Liver (tissue), 9 donors: ENCODE data around the gene ZNF22. TPM values are rescaled to one million over a fixed set of nuclear protein-coding genes. Genes with fewer than 3 reads are reported as not detected.

Experiments
- DNase-seq: peaks from one replicate; pipeline ENCODE4 v3.0.0-alpha.2; 2017; ENCODE audit warnings: low spot score
- H3K27ac ChIP-seq, 2 donors: one replicate each; pipeline ENCODE4 v1.7.0; 2013; ENCODE audit warnings: inconsistent platforms in 2 of 2, low read length in 2 of 2, control low read depth in 1 of 2, low read depth in 1 of 2, mild to moderate bottlenecking in 1 of 2
- H3K27me3 ChIP-seq, 4 donors: one replicate each; pipeline versions ENCODE4 v1.6.1 to v1.7.0; 2013; ENCODE audit warnings: low read length in 3 of 4, inconsistent platforms in 1 of 4, mild to moderate bottlenecking in 1 of 4, moderate library complexity in 1 of 4; ENCODE audit not compliant: control insufficient read depth in 4 of 4, insufficient read depth in 4 of 4
- H3K36me3 ChIP-seq, 4 donors: one replicate each; pipeline versions ENCODE4 v1.6.1 to v1.7.0; 2013; ENCODE audit warnings: low read length in 3 of 4, mild to moderate bottlenecking in 3 of 4, low read depth in 1 of 4, moderate library complexity in 1 of 4; ENCODE audit not compliant: control insufficient read depth in 4 of 4, insufficient read depth in 3 of 4
- H3K4me1 ChIP-seq, 4 donors: one replicate each; pipeline versions ENCODE4 v1.6.1 to v1.7.0; 2013; ENCODE audit warnings: low read length in 3 of 4, mild to moderate bottlenecking in 3 of 4, moderate library complexity in 1 of 4; ENCODE audit not compliant: control insufficient read depth in 4 of 4, insufficient read depth in 4 of 4
- H3K4me3 ChIP-seq, 3 donors: one replicate each; pipeline versions ENCODE4 v1.6.1 to v1.7.0; 2013; ENCODE audit warnings: low read length in 3 of 3, control low read depth in 1 of 3, low read depth in 1 of 3, mild to moderate bottlenecking in 1 of 3
- H3K9ac ChIP-seq, 2 donors: one replicate each; pipeline ENCODE4 v1.7.0; 2013; ENCODE audit warnings: low read length in 2 of 2, mild to moderate bottlenecking in 2 of 2, moderate library complexity in 2 of 2, control low read depth in 1 of 2, low read depth in 1 of 2
- H3K9me3 ChIP-seq, 4 donors: one replicate each; pipeline versions ENCODE4 v1.6.1 to v1.7.0; 2013; ENCODE audit warnings: low read length in 3 of 4; ENCODE audit not compliant: control insufficient read depth in 4 of 4
- ATF3 ChIP-seq: IDR thresholded peaks from 2 replicates; pipeline ENCODE4 v1.6.1; 2016; ENCODE audit warnings: antibody characterized with exemption
- CTCF ChIP-seq: fragments of 150-350 bp; IDR thresholded peaks from 2 replicates; pipeline ENCODE4 v1.5.1; 2017; ENCODE audit warnings: improper control_type of control experiment, low read depth, low read length; ENCODE audit not compliant: missing input control
- EGR1 ChIP-seq, 2 donors: IDR thresholded peaks; 2 replicates each; pipeline ENCODE4 v1.6.1; 2016 to 2018; ENCODE audit warnings: antibody characterized with exemption in 2 of 2, low read depth in 2 of 2
- FOXA1 ChIP-seq: IDR thresholded peaks from 2 replicates; pipeline ENCODE4 v1.6.1; 2016; ENCODE audit warnings: antibody characterized with exemption
- FOXA2 ChIP-seq: IDR thresholded peaks from 2 replicates; pipeline ENCODE4 v1.6.1; 2016; ENCODE audit warnings: antibody characterized with exemption
- GABPA ChIP-seq, 2 donors: IDR thresholded peaks in 1 of 2; conservative IDR thresholded peaks in 1 of 2; 2 replicates each; pipeline ENCODE4 v1.6.1; 2016; ENCODE audit warnings: antibody characterized with exemption in 2 of 2, mild to moderate bottlenecking in 1 of 2, moderate library complexity in 1 of 2
- HNF4A ChIP-seq, 2 donors: conservative IDR thresholded peaks; 2 replicates each; pipeline ENCODE4 v1.6.1; 2016; ENCODE audit warnings: antibody characterized with exemption in 2 of 2, mild to moderate bottlenecking in 2 of 2
- HNF4G ChIP-seq: IDR thresholded peaks from 2 replicates; pipeline ENCODE4 v1.6.1; 2016; ENCODE audit warnings: antibody characterized with exemption
- JUND ChIP-seq, 2 donors: IDR thresholded peaks; 2 replicates each; pipeline ENCODE4 v1.6.1; 2016; ENCODE audit warnings: antibody characterized with exemption in 2 of 2
- MAX ChIP-seq: IDR thresholded peaks from 2 replicates; pipeline ENCODE4 v1.6.1; 2016; ENCODE audit warnings: antibody characterized with exemption
- NR2F2 ChIP-seq: IDR thresholded peaks from 2 replicates; pipeline ENCODE4 v1.6.1; 2016; ENCODE audit warnings: antibody characterized with exemption
- RXRA ChIP-seq, 2 donors: IDR thresholded peaks; 2 replicates each; pipeline ENCODE4 v1.6.1; 2017 to 2018; ENCODE audit warnings: antibody characterized with exemption in 2 of 2, mild to moderate bottlenecking in 1 of 2
- SP1 ChIP-seq: IDR thresholded peaks from 2 replicates; pipeline ENCODE4 v1.6.1; 2018; ENCODE audit warnings: antibody characterized with exemption, mild to moderate bottlenecking
- TAF1 ChIP-seq: conservative IDR thresholded peaks from 2 replicates; pipeline ENCODE4 v1.6.1; 2016; ENCODE audit warnings: antibody characterized with exemption, mild to moderate bottlenecking
- YY1 ChIP-seq: IDR thresholded peaks from 2 replicates; pipeline ENCODE4 v1.6.1; 2016; ENCODE audit warnings: antibody characterized with exemption, mild to moderate bottlenecking
- WGBS: extraction: QIAGEN DNeasy Blood & Tissue Kit; methylation state at CpG from one replicate; pipeline ENCODE4 v1.1.7; 2013; 5-methylcytosine and 5-hydroxymethylcytosine counted together
- polyA plus RNA-seq, 2 donors: library from polyadenylated mRNA; stranded (reverse) in 1 of 2; unstranded in 1 of 2; fragments of 200-250 nt in 1 of 2; fragments of >200 nt in 1 of 2; fragmentation: Nextera tagmentation in 1 of 2; extraction: Ambion mirVana in 1 of 2; gene quantifications; one replicate each; pipeline versions ENCODE4 v1.2.1 to v1.2.3, GENCODE V29; 2013 to 2015
- total RNA-seq, 2 donors: library from RNA; depleted of rRNA; stranded (reverse); fragments of >200 nt; gene quantifications; one replicate each; pipeline ENCODE4 v1.2.3, GENCODE V29; 2014
- TF ChIP-seq, protein P1 (sequence below): IDR thresholded peaks from 2 replicates; pipeline ENCODE4 v1.6.1; 2016; ENCODE audit warnings: antibody characterized with exemption
- donor health status: healthy.
- donor health status: healthy.
- donor health status: healthy.
- donor health status: healthy.
- donor health status: healthy.

Gene ZNF22
- total and polyA plus RNA-seq, 4 donors: 10.3 to 22.6 (median 20.3) TPM

- TF ChIP-seq FOXA2: no peak
- no peak for TF ChIP-seq SP1
- TF ChIP-seq HNF4G: no peak
- TF ChIP-seq JUND (IDR thresholded peaks at IDR 0.05): no peak
- TF ChIP-seq GABPA (IDR thresholded peaks at IDR 0.05 in 1 of 2, conservative IDR thresholded peaks at IDR 0.05 in 1 of 2): no peak
- TF ChIP-seq MAX: no peak
- TF ChIP-seq EGR1 (IDR thresholded peaks at IDR 0.05; ENCODE audit: low read depth in 2 of 2): no peak
- TF ChIP-seq NR2F2: no peak
- TF ChIP-seq RXRA (IDR thresholded peaks at IDR 0.05): no peak
- TF ChIP-seq FOXA1: no peak
- TF ChIP-seq YY1: no peak
- no peak for TF ChIP-seq ATF3
- TF ChIP-seq, protein P1, sequence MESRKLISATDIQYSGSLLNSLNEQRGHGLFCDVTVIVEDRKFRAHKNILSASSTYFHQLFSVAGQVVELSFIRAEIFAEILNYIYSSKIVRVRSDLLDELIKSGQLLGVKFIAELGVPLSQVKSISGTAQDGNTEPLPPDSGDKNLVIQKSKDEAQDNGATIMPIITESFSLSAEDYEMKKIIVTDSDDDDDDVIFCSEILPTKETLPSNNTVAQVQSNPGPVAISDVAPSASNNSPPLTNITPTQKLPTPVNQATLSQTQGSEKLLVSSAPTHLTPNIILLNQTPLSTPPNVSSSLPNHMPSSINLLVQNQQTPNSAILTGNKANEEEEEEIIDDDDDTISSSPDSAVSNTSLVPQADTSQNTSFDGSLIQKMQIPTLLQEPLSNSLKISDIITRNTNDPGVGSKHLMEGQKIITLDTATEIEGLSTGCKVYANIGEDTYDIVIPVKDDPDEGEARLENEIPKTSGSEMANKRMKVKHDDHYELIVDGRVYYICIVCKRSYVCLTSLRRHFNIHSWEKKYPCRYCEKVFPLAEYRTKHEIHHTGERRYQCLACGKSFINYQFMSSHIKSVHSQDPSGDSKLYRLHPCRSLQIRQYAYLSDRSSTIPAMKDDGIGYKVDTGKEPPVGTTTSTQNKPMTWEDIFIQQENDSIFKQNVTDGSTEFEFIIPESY: no peak
- TF ChIP-seq TAF1: no peak
- no peak for TF ChIP-seq HNF4A (conservative IDR thresholded peaks at IDR 0.05)
- no peak for TF ChIP-seq CTCF
- DNase-seq: no peak
- Histone ChIP-seq H3K27ac (no peak overlapping the region), H3K4me3 (no peak overlapping the region), H3K27me3 (no peaks in the 10 kb centered on the region), H3K36me3 (no peaks in the 10 kb centered on the region), H3K9me3 (no peaks in the 10 kb centered on the region), H3K4me1 (no peaks in the 10 kb centered on the region), H3K9ac (no peak overlapping the region)
- WGBS: 73% methylated on average over 7 of the region's 7 CpGs
Observed at GRCh38 chr10:45044290-45044689, 43.6 kb downstream of the ZNF22 start.

GRCh38 chr10:45050551-45051235 is 50.0 kb downstream of the ZNF22 start:
- Histone ChIP-seq H3K27me3 (no peaks in the 10 kb centered on the region), H3K4me3 (no peak overlapping the region), H3K4me1 (no peaks in the 10 kb centered on the region), H3K9me3 (no peaks in the 10 kb centered on the region), H3K27ac (no peak overlapping the region), H3K9ac (no peak overlapping the region), H3K36me3 (no peaks in the 10 kb centered on the region)
- no peak for TF ChIP-seq RXRA (IDR thresholded peaks at IDR 0.05)
- no peak for TF ChIP-seq YY1
- 69% methylated on average over 4 of the region's 4 CpGs for WGBS
- no peak for DNase-seq
